Thyroid gland (tissue), 4 donors: Measurements from ENCODE around the gene IKZF1.

Source experiments
- POLR2A ChIP-seq, 2 donors: fragments of 450-650 bp; IDR thresholded peaks; one replicate each; pipeline ENCODE4 v1.6.1; 2017; ENCODE audit warnings: antibody characterized with exemption in 2 of 2, mild to moderate bottlenecking in 2 of 2, moderate library complexity in 1 of 2
- TF ChIP-seq, protein P1 (sequence below), 6 experiments: fragments of 200-600 bp in 3 of 6; fragments of 450-650 bp in 3 of 6; sonication (generic) in 3 of 6; IDR thresholded peaks; one replicate each; pipeline ENCODE4 v1.5.1; 2016 to 2019; ENCODE audit warnings: antibody characterized with exemption in 6 of 6, mild to moderate bottlenecking in 2 of 6, inconsistent platforms in 1 of 6, moderate library complexity in 1 of 6

DNA sequence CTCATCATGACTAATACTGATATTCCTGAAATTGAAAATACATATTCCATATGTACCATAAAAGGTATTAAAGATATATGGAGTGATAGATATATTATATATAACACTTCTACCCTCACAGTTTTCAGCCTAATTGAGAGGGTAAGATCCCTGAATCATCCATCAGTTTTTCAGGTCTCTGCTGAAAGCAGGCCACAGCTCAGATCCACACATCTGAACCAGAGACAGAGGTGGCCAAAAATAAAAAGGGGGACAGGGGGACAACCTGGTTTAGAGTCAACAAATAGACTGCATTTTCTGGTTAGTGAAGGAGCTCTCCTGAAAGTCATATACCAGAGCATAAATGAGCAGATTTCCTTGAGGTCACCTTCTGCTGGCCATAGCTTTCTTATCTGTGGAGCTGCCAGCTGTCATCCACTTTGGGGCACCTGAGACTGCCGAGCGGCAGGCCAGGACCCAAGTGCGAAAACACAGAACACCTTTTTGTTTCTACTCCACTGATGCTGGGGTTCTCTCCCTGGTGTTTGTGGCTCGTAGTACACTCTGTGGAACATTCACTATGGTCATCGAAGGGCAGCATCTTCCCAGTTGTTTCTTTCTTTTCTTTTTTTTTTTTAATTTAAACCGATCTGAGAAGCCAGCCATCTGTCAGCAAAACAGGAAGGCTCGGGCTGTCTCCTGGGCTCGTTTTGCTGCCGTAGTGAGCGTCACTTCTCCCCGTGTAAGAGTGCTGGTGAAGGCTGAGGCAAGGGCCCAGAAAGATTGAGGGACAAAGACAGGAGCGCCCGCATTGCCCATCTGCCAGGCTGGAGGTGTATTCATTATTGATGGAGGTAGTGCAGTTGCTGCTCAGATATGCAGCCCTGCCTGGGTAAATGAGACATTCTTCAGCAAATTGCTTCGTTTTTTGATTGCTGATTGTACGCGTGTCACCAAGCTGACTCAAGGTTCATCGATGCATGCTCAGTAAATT, 13.5 kb downstream of the IKZF1 start:
- TF ChIP-seq, protein P1, sequence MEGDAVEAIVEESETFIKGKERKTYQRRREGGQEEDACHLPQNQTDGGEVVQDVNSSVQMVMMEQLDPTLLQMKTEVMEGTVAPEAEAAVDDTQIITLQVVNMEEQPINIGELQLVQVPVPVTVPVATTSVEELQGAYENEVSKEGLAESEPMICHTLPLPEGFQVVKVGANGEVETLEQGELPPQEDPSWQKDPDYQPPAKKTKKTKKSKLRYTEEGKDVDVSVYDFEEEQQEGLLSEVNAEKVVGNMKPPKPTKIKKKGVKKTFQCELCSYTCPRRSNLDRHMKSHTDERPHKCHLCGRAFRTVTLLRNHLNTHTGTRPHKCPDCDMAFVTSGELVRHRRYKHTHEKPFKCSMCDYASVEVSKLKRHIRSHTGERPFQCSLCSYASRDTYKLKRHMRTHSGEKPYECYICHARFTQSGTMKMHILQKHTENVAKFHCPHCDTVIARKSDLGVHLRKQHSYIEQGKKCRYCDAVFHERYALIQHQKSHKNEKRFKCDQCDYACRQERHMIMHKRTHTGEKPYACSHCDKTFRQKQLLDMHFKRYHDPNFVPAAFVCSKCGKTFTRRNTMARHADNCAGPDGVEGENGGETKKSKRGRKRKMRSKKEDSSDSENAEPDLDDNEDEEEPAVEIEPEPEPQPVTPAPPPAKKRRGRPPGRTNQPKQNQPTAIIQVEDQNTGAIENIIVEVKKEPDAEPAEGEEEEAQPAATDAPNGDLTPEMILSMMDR (IDR thresholded peaks at IDR 0.05) = no peak
- no peak for TF ChIP-seq POLR2A (IDR thresholded peaks at IDR 0.05)
